ENCODE data around the gene IL10RA. TPM values are rescaled to one million over a fixed set of nuclear protein-coding genes. Genes with fewer than 3 reads are reported as not detected.

Gene IL10RA
- polyA plus RNA-seq, 3 donors: 152 to 413 (median 226) TPM

DNA sequence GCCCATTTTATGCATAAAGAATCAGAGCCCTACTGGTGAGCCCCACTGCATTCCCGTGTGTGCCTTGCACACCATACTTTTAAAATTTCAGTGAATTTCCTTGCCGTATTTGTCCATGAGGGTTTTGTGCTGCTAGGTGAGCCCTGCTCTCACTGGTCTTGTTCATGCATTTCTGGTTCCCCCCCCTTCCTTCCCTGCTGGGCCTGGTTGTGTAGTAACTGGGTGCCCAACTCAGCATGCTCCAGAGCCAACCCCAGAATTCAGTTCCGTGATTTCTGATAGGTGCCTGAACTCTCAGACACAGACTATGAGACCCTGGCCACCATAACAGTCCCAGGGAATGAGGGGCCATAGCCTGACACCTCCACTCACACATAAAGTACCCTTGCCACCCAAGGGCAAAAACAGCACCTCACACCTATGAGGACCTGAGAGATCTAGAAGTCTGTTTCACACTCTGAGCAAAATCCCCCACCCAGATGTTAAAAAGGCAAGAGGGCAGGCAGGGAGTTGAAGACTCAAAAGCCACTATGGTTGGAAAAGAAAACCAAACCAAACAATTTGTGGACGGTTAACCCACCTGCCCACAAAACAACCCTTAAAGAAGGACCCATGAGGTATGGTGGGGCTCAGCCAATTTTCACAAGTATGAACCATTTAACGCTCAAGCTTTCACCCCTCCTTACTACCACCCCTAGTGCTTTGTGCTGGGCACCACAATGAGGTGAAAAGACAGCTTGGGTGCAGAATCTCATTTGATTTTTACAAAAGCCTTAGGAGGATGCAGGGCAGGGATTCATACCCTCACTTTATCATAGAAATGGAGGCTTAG is 16.8 kb upstream of the IL10RA start:
- Histone ChIP-seq H3K27ac (ENCODE audit: low read depth in 1 of 2, low read length in 2 of 2) (peak overlapping the region in 1 of 2 donors; percentile 82), H3K36me3 (replicated peaks in 1 of 2; ENCODE audit: control insufficient read depth in 1 of 2, insufficient read depth in 2 of 2, low read length in 2 of 2) (no peaks in the 10 kb centered on the region), H3K4me2 (replicated peaks; ENCODE audit: extremely low read depth, low read length, poor library complexity, severe bottlenecking) (no peak overlapping the region), H3K9me3 (replicated peaks in 1 of 2; ENCODE audit: control insufficient read depth in 1 of 2, insufficient read depth in 1 of 2, low read length in 2 of 2) (no peaks in the 10 kb centered on the region), H4K20me1 (ENCODE audit: insufficient read depth, low read length) (no peaks in the 10 kb centered on the region), H3K4me3 (replicated peaks in 1 of 3; ENCODE audit: low read depth in 2 of 3, low read length in 3 of 3) (peak overlapping the region in 1 of 3 experiments; percentile 53), H2AFZ (ENCODE audit: insufficient read depth, low read depth, low read length, poor library complexity, severe bottlenecking) (no peak overlapping the region), H3K79me2 (ENCODE audit: insufficient read depth, low read length) (no peaks in the 10 kb centered on the region), H3K27me3 (ENCODE audit: control insufficient read depth in 2 of 2, insufficient read depth in 2 of 2, low read length in 2 of 2) (no peaks in the 10 kb centered on the region), H3K4me1 (ENCODE audit: control insufficient read depth in 1 of 2, insufficient read depth in 2 of 2, low read length in 2 of 2) (peaks cover 64 to 71% of the 10 kb centered on the region in 2 donors), H3K9ac (ENCODE audit: insufficient read depth, low read length, poor library complexity, severe bottlenecking) (no peak overlapping the region)
- intact Hi-C loops (cut with micrococcal nuclease): no loop called here
- DNase-seq: no peak
- H3K27me3 Mint-ChIP-seq (ENCODE audit: low read depth in 3 of 3): peaks cover 0 to 5% (median 0%) of the 10 kb centered on the region in 3 donors
- H3K9me3 Mint-ChIP-seq: no peaks in the 10 kb centered on the region
- TF ChIP-seq, protein P1, sequence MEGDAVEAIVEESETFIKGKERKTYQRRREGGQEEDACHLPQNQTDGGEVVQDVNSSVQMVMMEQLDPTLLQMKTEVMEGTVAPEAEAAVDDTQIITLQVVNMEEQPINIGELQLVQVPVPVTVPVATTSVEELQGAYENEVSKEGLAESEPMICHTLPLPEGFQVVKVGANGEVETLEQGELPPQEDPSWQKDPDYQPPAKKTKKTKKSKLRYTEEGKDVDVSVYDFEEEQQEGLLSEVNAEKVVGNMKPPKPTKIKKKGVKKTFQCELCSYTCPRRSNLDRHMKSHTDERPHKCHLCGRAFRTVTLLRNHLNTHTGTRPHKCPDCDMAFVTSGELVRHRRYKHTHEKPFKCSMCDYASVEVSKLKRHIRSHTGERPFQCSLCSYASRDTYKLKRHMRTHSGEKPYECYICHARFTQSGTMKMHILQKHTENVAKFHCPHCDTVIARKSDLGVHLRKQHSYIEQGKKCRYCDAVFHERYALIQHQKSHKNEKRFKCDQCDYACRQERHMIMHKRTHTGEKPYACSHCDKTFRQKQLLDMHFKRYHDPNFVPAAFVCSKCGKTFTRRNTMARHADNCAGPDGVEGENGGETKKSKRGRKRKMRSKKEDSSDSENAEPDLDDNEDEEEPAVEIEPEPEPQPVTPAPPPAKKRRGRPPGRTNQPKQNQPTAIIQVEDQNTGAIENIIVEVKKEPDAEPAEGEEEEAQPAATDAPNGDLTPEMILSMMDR (IDR thresholded peaks at IDR 0.05): no peak
- H3K4me1 Mint-ChIP-seq: peaks cover 62% of the 10 kb centered on the region
- H3K27ac Mint-ChIP-seq: peak overlapping the region in 5 of 7 donors; percentile 3 to 97 (median 91)
- H3K36me3 Mint-ChIP-seq: peaks cover 0 to 2% of the 10 kb centered on the region in 2 donors
- H3K4me3 Mint-ChIP-seq: no peak overlapping the region
- 100% methylated on average over 2 of the region's 5 CpGs for WGBS (ENCODE audit: insufficient coverage)

DNA sequence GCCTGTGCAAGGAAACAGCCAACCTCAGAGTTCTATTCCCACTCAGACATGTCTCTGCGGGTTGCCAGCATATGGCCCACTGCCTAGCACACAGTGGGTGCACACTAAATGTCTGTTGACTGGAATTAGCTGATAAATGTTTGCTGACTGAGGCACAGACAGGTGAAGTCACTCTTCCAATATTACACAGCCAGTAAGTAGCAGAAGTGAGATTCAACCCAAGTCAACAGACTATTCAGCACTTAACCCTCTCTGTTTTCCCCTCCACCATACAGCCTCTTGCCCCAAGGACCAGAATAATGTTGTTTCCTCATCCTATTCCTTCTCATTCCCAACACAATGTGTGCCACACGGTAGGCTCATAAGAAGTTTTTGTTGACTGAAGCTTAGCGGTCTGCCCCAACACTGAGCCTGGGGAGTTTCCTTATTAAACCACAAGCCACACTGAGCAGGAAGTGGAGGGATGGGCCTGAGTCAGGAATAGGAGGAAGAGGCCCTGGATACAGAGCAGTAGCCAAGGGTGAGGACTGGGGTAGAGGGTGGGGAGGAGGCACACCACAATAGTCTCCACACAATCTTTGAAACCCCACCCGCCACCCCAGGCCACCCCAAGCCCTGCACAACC is 15.7 kb upstream of the IL10RA start:
- intact Hi-C loops (cut with micrococcal nuclease): loop anchor here in 1 of 2 donors (1.0 to 5.0 kb wide), 2 partner anchors 9 to 42 kb away; no protein-coding TSS in a partner anchor
- Histone ChIP-seq H2AFZ (ENCODE audit: insufficient read depth, low read depth, low read length, poor library complexity, severe bottlenecking) (no peak overlapping the region), H3K27ac (ENCODE audit: low read depth in 1 of 2, low read length in 2 of 2) (peak overlapping the region; percentile 33 to 82), H3K4me1 (ENCODE audit: control insufficient read depth in 1 of 2, insufficient read depth in 2 of 2, low read length in 2 of 2) (peaks cover 73 to 82% of the 10 kb centered on the region in 2 donors), H3K27me3 (ENCODE audit: control insufficient read depth in 2 of 2, insufficient read depth in 2 of 2, low read length in 2 of 2) (no peaks in the 10 kb centered on the region), H3K4me3 (replicated peaks in 1 of 3; ENCODE audit: low read depth in 2 of 3, low read length in 3 of 3) (peak overlapping the region in 1 of 3 experiments; percentile 53), H3K36me3 (replicated peaks in 1 of 2; ENCODE audit: control insufficient read depth in 1 of 2, insufficient read depth in 2 of 2, low read length in 2 of 2) (no peaks in the 10 kb centered on the region), H3K4me2 (replicated peaks; ENCODE audit: extremely low read depth, low read length, poor library complexity, severe bottlenecking) (peak overlapping the region; percentile 53), H3K9ac (ENCODE audit: insufficient read depth, low read length, poor library complexity, severe bottlenecking) (peak overlapping the region; percentile 0), H3K9me3 (replicated peaks in 1 of 2; ENCODE audit: control insufficient read depth in 1 of 2, insufficient read depth in 1 of 2, low read length in 2 of 2) (no peaks in the 10 kb centered on the region), H4K20me1 (ENCODE audit: insufficient read depth, low read length) (no peaks in the 10 kb centered on the region), H3K79me2 (ENCODE audit: insufficient read depth, low read length) (no peaks in the 10 kb centered on the region)
- Mint-ChIP-seq H3K36me3 (peaks cover 0 to 2% of the 10 kb centered on the region in 2 donors), H3K27ac (peak overlapping the region; percentile 84 to 98 (median 93)), H3K4me1 (peaks cover 74% of the 10 kb centered on the region), H3K4me3 (peak overlapping the region; percentile 58 to 85), H3K9me3 (peaks cover 0 to 2% (median 0%) of the 10 kb centered on the region in 7 donors), H3K27me3 (ENCODE audit: low read depth in 3 of 3) (peaks cover 0 to 4% (median 0%) of the 10 kb centered on the region in 3 donors)
- DNase-seq: peak; percentile 77 to 91 (median 88)
- 0% methylated on average over 1 of the region's 4 CpGs for WGBS (ENCODE audit: insufficient coverage)
- TF ChIP-seq, protein P1 (IDR thresholded peaks at IDR 0.05): no peak
